H9 (cell line): Measurements from ENCODE around the gene GPR180. TPM values are rescaled to one million over a fixed set of nuclear protein-coding genes. Genes with fewer than 3 reads are reported as not detected.

Experiments used
- DNase-seq: peaks from one replicate; pipeline ENCODE4 v3.0.0-alpha.2; 2017
- H2AFZ ChIP-seq: one replicate; pipeline ENCODE4 v1.6.1; 2013; ENCODE audit warnings: mild to moderate bottlenecking, low read length, control low read depth, moderate library complexity
- H2AK5ac ChIP-seq: 2 replicates; pipeline ENCODE4 v1.6.1; 2013; ENCODE audit warnings: low read length, control low read depth, mixed read lengths; ENCODE audit not compliant: insufficient read length
- H2BK120ac ChIP-seq: one replicate; pipeline ENCODE4 v1.6.1; 2013; ENCODE audit warnings: low read depth, mild to moderate bottlenecking, low read length, control low read depth, inconsistent platforms; ENCODE audit not compliant: poor library complexity, severe bottlenecking
- H2BK12ac ChIP-seq: 2 replicates; pipeline ENCODE4 v1.6.1; 2013; ENCODE audit warnings: low read length, control low read depth, mixed read lengths, low read depth; ENCODE audit not compliant: insufficient read length
- H2BK15ac ChIP-seq: 2 replicates; pipeline ENCODE4 v1.6.1; 2013; ENCODE audit warnings: low read depth, low read length, control low read depth
- H2BK20ac ChIP-seq: one replicate; pipeline ENCODE4 v1.6.1; 2013; ENCODE audit warnings: low read depth, mild to moderate bottlenecking, low read length, control low read depth, inconsistent platforms; ENCODE audit not compliant: poor library complexity, severe bottlenecking
- H2BK5ac ChIP-seq: 2 replicates; pipeline ENCODE4 v1.6.1; 2013; ENCODE audit warnings: low read length, control low read depth, mixed read lengths; ENCODE audit not compliant: insufficient read length
- H3K14ac ChIP-seq: 2 replicates; pipeline ENCODE4 v1.6.1; 2013; ENCODE audit warnings: low read length, control low read depth; ENCODE audit not compliant: insufficient read depth
- H3K18ac ChIP-seq: 2 replicates; pipeline ENCODE4 v1.6.1; 2013; ENCODE audit warnings: low read depth, mild to moderate bottlenecking, mixed read lengths, low read length, control low read depth; ENCODE audit not compliant: insufficient read length
- H3K23ac ChIP-seq: 2 replicates; pipeline ENCODE4 v1.6.1; 2013; ENCODE audit warnings: low read length, control low read depth, mixed read lengths, low read depth; ENCODE audit not compliant: insufficient read length
- H3K23me2 ChIP-seq: 2 replicates; pipeline ENCODE4 v1.6.1; 2013; ENCODE audit warnings: low read depth, mild to moderate bottlenecking, mixed read lengths, low read length, control low read depth; ENCODE audit not compliant: insufficient read length, poor library complexity, severe bottlenecking
- H3K27ac ChIP-seq: 2 replicates; pipeline ENCODE4 v1.5.1; 2013; ENCODE audit warnings: low read length, control low read depth, mixed read lengths, low read depth; ENCODE audit not compliant: insufficient read length
- H3K27me3 ChIP-seq: 2 replicates; pipeline ENCODE4 v1.6.1; 2013; ENCODE audit warnings: low read length, control low read depth, inconsistent platforms; ENCODE audit not compliant: insufficient read depth
- H3K4ac ChIP-seq: 2 replicates; pipeline ENCODE4 v1.6.1; 2013; ENCODE audit warnings: low read depth, mild to moderate bottlenecking, control low read depth, inconsistent platforms, low read length, moderate library complexity
- H3K4me1 ChIP-seq: 2 replicates; pipeline ENCODE4 v1.6.1; 2013; ENCODE audit warnings: low read length, control low read depth, inconsistent platforms; ENCODE audit not compliant: insufficient read depth
- H3K4me2 ChIP-seq: 2 replicates; pipeline ENCODE4 v1.6.1; 2013; ENCODE audit warnings: low read length, control low read depth, mixed read lengths; ENCODE audit not compliant: insufficient read length, insufficient read depth
- H3K56ac ChIP-seq: 2 replicates; pipeline ENCODE4 v1.6.1; 2013; ENCODE audit warnings: low read depth, mild to moderate bottlenecking, mixed read lengths, low read length, control low read depth; ENCODE audit not compliant: insufficient read length
- H3K79me1 ChIP-seq: 2 replicates; pipeline ENCODE4 v1.6.1; 2013; ENCODE audit warnings: low read depth, mild to moderate bottlenecking, moderate library complexity, low read length, control low read depth, inconsistent platforms; ENCODE audit not compliant: insufficient read depth, poor library complexity, severe bottlenecking
- H3K79me2 ChIP-seq: 2 replicates; pipeline ENCODE4 v1.6.1; 2013; ENCODE audit warnings: low read length, control low read depth, inconsistent platforms; ENCODE audit not compliant: insufficient read depth
- H3K9ac ChIP-seq: 2 replicates; pipeline ENCODE4 v1.6.1; 2013; ENCODE audit warnings: low read length, control low read depth, mixed read lengths; ENCODE audit not compliant: insufficient read length; ENCODE audit errors: extremely low read depth
- H3K9me3 ChIP-seq: one replicate; pipeline ENCODE4 v1.6.1; 2013; ENCODE audit warnings: low read depth, low read length, inconsistent platforms; ENCODE audit not compliant: control insufficient read depth
- H3T11ph ChIP-seq: one replicate; pipeline ENCODE4 v1.6.1; 2013; ENCODE audit warnings: mild to moderate bottlenecking, low read length, control low read depth, inconsistent platforms
- H4K20me1 ChIP-seq: one replicate; pipeline ENCODE4 v1.6.1; 2013; ENCODE audit not compliant: control insufficient read depth, insufficient read length, insufficient read depth
- H4K5ac ChIP-seq: 2 replicates; pipeline ENCODE4 v1.6.1; 2013; ENCODE audit warnings: low read depth, mild to moderate bottlenecking, mixed read lengths, low read length, control low read depth; ENCODE audit not compliant: insufficient read length
- H4K8ac ChIP-seq: replicated peaks from 2 replicates; pipeline ENCODE4 v1.6.1; 2013; ENCODE audit warnings: low read length, control low read depth, mixed read lengths, low read depth; ENCODE audit not compliant: insufficient read length
- H4K91ac ChIP-seq: 2 replicates; pipeline ENCODE4 v1.6.1; 2013; ENCODE audit warnings: low read depth, mild to moderate bottlenecking, moderate library complexity, mixed read lengths, low read length, control low read depth; ENCODE audit not compliant: insufficient read length
- H3K27ac Mint-ChIP-seq, 3 experiments: 2 replicates in 2 of 3; 3 replicates in 1 of 3; pipeline ENCODE4 v1.8.0; 2020 to 2021; ENCODE audit warnings: mixed read lengths in 3 of 3, mild to moderate bottlenecking in 1 of 3, moderate library complexity in 1 of 3
- H3K27me3 Mint-ChIP-seq: 2 replicates; pipeline ENCODE4 v1.8.0; 2021; ENCODE audit warnings: low read depth, mild to moderate bottlenecking, moderate library complexity, mixed read lengths
- H3K36me3 Mint-ChIP-seq, 3 experiments: 2 replicates in 2 of 3; 3 replicates in 1 of 3; pipeline ENCODE4 v1.8.0; 2020 to 2021; ENCODE audit warnings: low read depth in 3 of 3, mixed read lengths in 3 of 3; ENCODE audit not compliant: insufficient read depth in 1 of 3
- H3K4me1 Mint-ChIP-seq, 2 experiments: 2 replicates each; pipeline ENCODE4 v1.8.0; 2020; ENCODE audit warnings: mixed read lengths in 2 of 2
- H3K4me3 Mint-ChIP-seq, 2 experiments: 2 replicates in 1 of 2; 3 replicates in 1 of 2; pipeline ENCODE4 v1.8.0; 2020 to 2021; ENCODE audit warnings: mild to moderate bottlenecking in 2 of 2, mixed read lengths in 2 of 2, moderate library complexity in 1 of 2
- H3K9me3 Mint-ChIP-seq, 2 experiments: 2 replicates in 1 of 2; 3 replicates in 1 of 2; pipeline ENCODE4 v1.8.0; 2020; ENCODE audit warnings: mild to moderate bottlenecking in 2 of 2, mixed read lengths in 2 of 2, moderate library complexity in 1 of 2
- CTCF ChIP-seq: fragments of 200-600 bp; sonication (generic); conservative IDR thresholded peaks from 3 replicates; pipeline ENCODE4 v1.8.0; 2021; ENCODE audit warnings: antibody characterized with exemption, mild to moderate bottlenecking
- WGBS: extraction: QIAGEN DNeasy Blood & Tissue Kit; methylation state at CpG from one replicate; pipeline ENCODE4 v1.1.7; 2013; ENCODE audit warnings: missing lambda C conversion rate, low lambda C conversion rate, mixed read lengths; ENCODE audit not compliant: insufficient read length; ENCODE audit errors: extremely low coverage; 5-methylcytosine and 5-hydroxymethylcytosine counted together
- total RNA-seq: library from RNA; stranded (reverse); gene quantifications from 2 replicates; pipeline ENCODE4 v1.2.1, GENCODE V29; 2021

The GPR180 gene
- total RNA-seq, 1 experiment from 2014 or later = 5.1 TPM

GRCh38 chr13:94674609-94675348, 73.1 kb downstream of the GPR180 start:
- Histone ChIP-seq H3K9ac (no peak overlapping the region), H3K27ac (no peak overlapping the region), H3K4me1 (peaks cover 2% of the 10 kb centered on the region; the same call in 1 of the 2 replicates), H3K18ac (no peak overlapping the region), H4K91ac (no peak overlapping the region), H3K23me2 (no peaks in the 10 kb centered on the region), H2BK20ac (no peak overlapping the region), H4K5ac (no peak overlapping the region), H4K20me1 (no peaks in the 10 kb centered on the region), H2BK15ac (no peak overlapping the region), H2AFZ (no peak overlapping the region), H3K4me2 (no peak overlapping the region), H3K79me1 (no peaks in the 10 kb centered on the region), H2BK120ac (no peak overlapping the region), H3K56ac (no peak overlapping the region), H4K8ac (no peak overlapping the region), H3K79me2 (no peaks in the 10 kb centered on the region), H3T11ph (no peak overlapping the region), H3K4ac (no peak overlapping the region), H2BK5ac (no peak overlapping the region), H3K27me3 (no peaks in the 10 kb centered on the region), H3K14ac (no peak overlapping the region), H2BK12ac (no peak overlapping the region), H2AK5ac (no peak overlapping the region), H3K9me3 (no peaks in the 10 kb centered on the region), H3K23ac (no peak overlapping the region)
- H3K27me3 Mint-ChIP-seq = peaks cover 13% of the 10 kb centered on the region
- H3K4me3 Mint-ChIP-seq = no peak overlapping the region
- TF ChIP-seq CTCF = peak; percentile 93
- H3K36me3 Mint-ChIP-seq = no peaks in the 10 kb centered on the region
- no peaks in the 10 kb centered on the region for H3K9me3 Mint-ChIP-seq
- peak; percentile 67 for DNase-seq
- H3K27ac Mint-ChIP-seq = no peak overlapping the region
- H3K4me1 Mint-ChIP-seq = peaks cover 24 to 25% of the 10 kb centered on the region in 2 experiments
- WGBS = no CpG with 5 or more reads among the region's 5 CpGs
